ENCODE data around the gene WDR89. TPM values are rescaled to one million over a fixed set of nuclear protein-coding genes. Genes with fewer than 3 reads are reported as not detected.

WDR89 gene
- 16.9 and 18.6 TPM in 2 replicates for total RNA-seq

GRCh38 chr14:63641473-63642228 is at the start of gene WDR89:
Gene WDR89 (minus strand): TSS chr14:63641871. CDS start chr14:63599942, 41,929 bp downstream.

Other genes with a start within 250 kb of the WDR89 start
- 15.5 and 18.2 TPM in 2 replicates for gene PPP2R5E, start 98.5 kb downstream of the WDR89 start, total RNA-seq
- gene SGPP1, start 86.2 kb upstream of the WDR89 start, total RNA-seq: 32.6 and 34.4 TPM in 2 replicates
- 8.6 and 10.7 TPM in 2 replicates for gene SYNE2, start 211.1 kb upstream of the WDR89 start, total RNA-seq